Esophagus muscularis mucosa (tissue), 3 donors: ENCODE measurements around the gene DAZAP2.

Experiments used
- CTCF ChIP-seq, 3 experiments: fragments of 200-600 bp in 2 of 3; fragments of 450-650 bp in 1 of 3; sonication (generic) in 2 of 3; IDR thresholded peaks; one replicate each; pipeline ENCODE4 v1.5.1; 2017 to 2019; ENCODE audit warnings: antibody characterized with exemption in 3 of 3, mild to moderate bottlenecking in 2 of 3, moderate library complexity in 1 of 3
- POLR2A ChIP-seq: fragments of 450-650 bp; IDR thresholded peaks from one replicate; pipeline ENCODE4 v1.6.1; 2017; ENCODE audit warnings: antibody characterized with exemption, moderate library complexity, mild to moderate bottlenecking, low read depth
- POLR2AphosphoS5 ChIP-seq, 2 donors: sonication (generic); formaldehyde crosslinking; IDR thresholded peaks; one replicate each; pipeline ENCODE4 v1.6.1; 2017; ENCODE audit warnings: antibody characterized with exemption in 2 of 2

- no peak for TF ChIP-seq CTCF (IDR thresholded peaks at IDR 0.05)
- no peak for TF ChIP-seq POLR2AphosphoS5 (IDR thresholded peaks at IDR 0.05)
- no peak for TF ChIP-seq POLR2A
Observed at GRCh38 chr12:51199366-51199945, 39.2 kb upstream of the DAZAP2 start.
